Calu3 (cell line): ENCODE data around the gene RPN2. TPM values are rescaled to one million over a fixed set of nuclear protein-coding genes. Genes with fewer than 3 reads are reported as not detected.

Source experiments
- BruUV-seq: library from RNA; stranded (reverse); fragments of 400-500 nt; replicated peaks from 2 replicates; lab custom pipeline; 2021; lab: Mats Ljungman, UMichigan
- CTCF ChIA-PET: fragments of 300-600 bp; sonication (Branson Sonifier 250); formaldehyde crosslinking; loops from one replicate; lab custom pipeline; 2022; ENCODE audit warnings: antibody characterized with exemption; lab: Charles Lee
- DNase-seq: peaks from one replicate; pipeline ENCODE4 v3.0.0; 2022
- H3K27ac Mint-ChIP-seq: one replicate; pipeline ENCODE4 v1.8.0; 2022; ENCODE audit warnings: mixed read lengths; ENCODE audit not compliant: unreplicated experiment
- H3K27me3 Mint-ChIP-seq: one replicate; pipeline ENCODE4 v1.8.0; 2022; ENCODE audit warnings: mixed read lengths; ENCODE audit not compliant: unreplicated experiment
- H3K36me3 Mint-ChIP-seq: one replicate; pipeline ENCODE4 v1.8.0; 2022; ENCODE audit warnings: mild to moderate bottlenecking, moderate library complexity, mixed read lengths; ENCODE audit not compliant: insufficient read depth, unreplicated experiment
- H3K4me1 Mint-ChIP-seq: one replicate; pipeline ENCODE4 v1.8.0; 2022; ENCODE audit warnings: mild to moderate bottlenecking, low read depth, mixed read lengths; ENCODE audit not compliant: unreplicated experiment
- H3K4me3 Mint-ChIP-seq: one replicate; pipeline ENCODE4 v1.8.0; 2022; ENCODE audit warnings: mild to moderate bottlenecking, low read depth, moderate library complexity, mixed read lengths; ENCODE audit not compliant: unreplicated experiment
- H3K9me3 Mint-ChIP-seq: one replicate; pipeline ENCODE4 v1.8.0; 2022; ENCODE audit warnings: low read depth, mixed read lengths; ENCODE audit not compliant: unreplicated experiment
- intact Hi-C: fragments of 100-400 bp; cut with micrococcal nuclease; formaldehyde crosslinking; loops from one replicate; pipeline ENCODE4 v1.10.0; 2022; ENCODE audit not compliant: unreplicated experiment
- total RNA-seq: library from RNA; stranded (reverse); gene quantifications from 2 replicates; pipeline ENCODE4 v1.2.3, GENCODE V29; 2022
- TF ChIP-seq, protein P1 (sequence below): fragments of 200-600 bp; IDR thresholded peaks from one replicate; pipeline ENCODE4 v1.8.0; 2022; ENCODE audit warnings: antibody characterized with exemption; ENCODE audit not compliant: unreplicated experiment

Gene RPN2
- total RNA-seq, 1 experiment from 2014 or later = 522 TPM

DNA sequence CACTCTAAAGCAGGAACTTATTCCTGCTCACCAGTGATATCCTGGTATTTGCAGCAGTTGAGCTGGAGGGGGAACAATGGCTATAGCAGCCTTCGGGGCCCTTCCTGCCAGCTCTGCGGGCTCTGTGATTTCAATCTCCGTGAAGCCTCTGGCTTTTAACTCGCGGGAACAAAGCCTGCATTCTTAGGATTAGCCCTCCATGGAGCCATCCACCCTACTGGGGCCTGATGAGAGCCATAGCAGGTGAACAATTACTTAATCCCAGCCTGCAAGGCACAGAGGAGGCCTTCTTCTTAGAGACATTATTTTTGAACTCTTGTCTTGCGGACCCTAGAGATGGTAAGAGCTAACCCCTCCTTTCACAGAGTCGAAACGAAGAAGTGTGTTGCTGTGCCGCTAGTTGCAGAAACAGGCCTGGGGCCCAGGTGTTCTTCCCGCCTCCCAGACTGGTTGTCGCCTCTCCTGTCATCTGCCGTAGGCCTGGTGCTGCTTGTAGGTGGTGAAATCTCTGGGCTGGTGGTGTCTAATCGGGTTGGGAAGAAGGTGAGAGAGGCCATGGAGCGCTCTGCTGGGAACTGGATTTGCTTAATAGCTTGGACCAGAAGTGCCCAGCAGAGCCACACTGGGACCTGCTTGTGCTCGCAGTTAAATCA, 72.8 kb downstream of the RPN2 start:
- BruUV-seq = no TSS peak
- CTCF ChIA-PET = interaction anchor here (1.1 kb wide), 1 partner anchor 22 kb away, joined by 3 read pairs; no protein-coding TSS in a partner anchor
- Mint-ChIP-seq H3K4me1 (no peaks in the 10 kb centered on the region), H3K27ac (no peak overlapping the region), H3K4me3 (no peak overlapping the region), H3K36me3 (peaks cover 18% of the 10 kb centered on the region), H3K9me3 (no peaks in the 10 kb centered on the region), H3K27me3 (peaks cover 31% of the 10 kb centered on the region)
- intact Hi-C loops = no loop called here
- no peak for DNase-seq
- TF ChIP-seq, protein P1, sequence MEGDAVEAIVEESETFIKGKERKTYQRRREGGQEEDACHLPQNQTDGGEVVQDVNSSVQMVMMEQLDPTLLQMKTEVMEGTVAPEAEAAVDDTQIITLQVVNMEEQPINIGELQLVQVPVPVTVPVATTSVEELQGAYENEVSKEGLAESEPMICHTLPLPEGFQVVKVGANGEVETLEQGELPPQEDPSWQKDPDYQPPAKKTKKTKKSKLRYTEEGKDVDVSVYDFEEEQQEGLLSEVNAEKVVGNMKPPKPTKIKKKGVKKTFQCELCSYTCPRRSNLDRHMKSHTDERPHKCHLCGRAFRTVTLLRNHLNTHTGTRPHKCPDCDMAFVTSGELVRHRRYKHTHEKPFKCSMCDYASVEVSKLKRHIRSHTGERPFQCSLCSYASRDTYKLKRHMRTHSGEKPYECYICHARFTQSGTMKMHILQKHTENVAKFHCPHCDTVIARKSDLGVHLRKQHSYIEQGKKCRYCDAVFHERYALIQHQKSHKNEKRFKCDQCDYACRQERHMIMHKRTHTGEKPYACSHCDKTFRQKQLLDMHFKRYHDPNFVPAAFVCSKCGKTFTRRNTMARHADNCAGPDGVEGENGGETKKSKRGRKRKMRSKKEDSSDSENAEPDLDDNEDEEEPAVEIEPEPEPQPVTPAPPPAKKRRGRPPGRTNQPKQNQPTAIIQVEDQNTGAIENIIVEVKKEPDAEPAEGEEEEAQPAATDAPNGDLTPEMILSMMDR = no peak

DNA sequence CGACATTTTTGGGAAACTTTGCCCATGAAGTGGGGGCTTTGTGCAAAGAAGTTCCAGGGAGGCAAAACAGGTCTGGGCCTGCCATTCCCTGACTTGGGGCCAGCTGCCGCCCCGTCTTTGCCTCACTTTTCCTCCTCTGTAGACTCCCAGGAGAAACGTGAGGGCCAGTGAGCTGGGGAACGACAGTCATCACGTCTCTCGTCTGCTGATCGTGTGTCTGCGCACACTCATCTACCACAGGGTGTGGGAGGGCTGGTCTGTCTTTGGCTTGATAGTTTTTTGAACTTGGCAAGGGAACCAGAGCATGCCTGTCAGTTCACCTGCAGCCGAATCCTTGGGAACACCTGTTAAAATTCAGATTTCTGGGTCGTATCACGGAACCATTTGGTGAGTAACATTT, 74.0 kb downstream of the RPN2 start:
- intact Hi-C loops = no loop called here
- TF ChIP-seq, protein P1 = no peak
- Mint-ChIP-seq H3K36me3 (peaks cover 12% of the 10 kb centered on the region), H3K4me1 (no peaks in the 10 kb centered on the region), H3K27me3 (peaks cover 42% of the 10 kb centered on the region), H3K27ac (no peak overlapping the region), H3K9me3 (no peaks in the 10 kb centered on the region), H3K4me3 (no peak overlapping the region)
- no TSS peak for BruUV-seq
- CTCF ChIA-PET = interaction anchor here (0.5 kb wide), 1 partner anchor 32 kb away, joined by 4 read pairs; no protein-coding TSS in a partner anchor
- no peak for DNase-seq

DNA sequence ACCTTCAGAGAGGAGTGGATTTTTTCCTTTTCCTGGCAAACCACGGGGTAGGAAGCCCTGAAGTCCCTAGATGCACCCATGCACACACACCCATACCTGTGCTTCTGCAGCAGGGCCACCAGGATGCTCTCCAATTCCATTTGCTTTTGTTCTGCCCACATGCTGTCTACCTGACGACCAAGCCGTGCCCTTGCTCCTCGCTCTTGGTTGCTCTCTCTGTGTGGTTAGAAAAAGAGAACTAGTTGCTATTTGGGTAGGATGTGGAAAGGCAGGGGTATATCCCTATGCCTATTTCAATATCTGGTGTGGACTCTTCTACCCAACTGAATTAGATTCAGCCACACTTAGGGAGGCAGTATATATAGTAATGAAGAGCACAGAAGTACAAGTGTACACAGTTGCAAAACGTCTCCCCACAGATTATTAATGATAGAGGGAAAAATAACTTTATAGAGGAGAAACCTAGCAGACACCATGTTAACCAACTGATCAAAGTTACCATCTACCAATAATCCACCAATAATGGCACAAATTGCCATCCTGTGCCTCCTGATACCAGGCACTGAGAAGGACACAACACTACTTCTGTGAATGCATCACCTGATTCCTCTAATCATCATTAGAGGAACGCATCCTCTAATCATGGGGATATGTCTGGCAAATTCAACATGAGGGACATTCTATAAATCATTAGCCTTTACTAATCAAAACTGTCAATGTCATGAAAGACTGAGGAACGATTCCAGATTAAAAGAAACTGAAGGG, 75.2 kb downstream of the RPN2 start:
- intact Hi-C loops = no loop called here
- TF ChIP-seq, protein P1 = no peak
- H3K9me3 Mint-ChIP-seq = no peaks in the 10 kb centered on the region
- H3K4me1 Mint-ChIP-seq = no peaks in the 10 kb centered on the region
- no TSS peak for BruUV-seq
- peaks cover 54% of the 10 kb centered on the region for H3K27me3 Mint-ChIP-seq
- H3K27ac Mint-ChIP-seq = no peak overlapping the region
- CTCF ChIA-PET = interaction anchor here (0.5 to 0.6 kb wide), 2 partner anchors 34 to 251 kb away, joined by 3 to 4 read pairs; no protein-coding TSS in a partner anchor
- H3K36me3 Mint-ChIP-seq = peaks cover 6% of the 10 kb centered on the region
- H3K4me3 Mint-ChIP-seq = no peak overlapping the region
- no peak for DNase-seq

DNA sequence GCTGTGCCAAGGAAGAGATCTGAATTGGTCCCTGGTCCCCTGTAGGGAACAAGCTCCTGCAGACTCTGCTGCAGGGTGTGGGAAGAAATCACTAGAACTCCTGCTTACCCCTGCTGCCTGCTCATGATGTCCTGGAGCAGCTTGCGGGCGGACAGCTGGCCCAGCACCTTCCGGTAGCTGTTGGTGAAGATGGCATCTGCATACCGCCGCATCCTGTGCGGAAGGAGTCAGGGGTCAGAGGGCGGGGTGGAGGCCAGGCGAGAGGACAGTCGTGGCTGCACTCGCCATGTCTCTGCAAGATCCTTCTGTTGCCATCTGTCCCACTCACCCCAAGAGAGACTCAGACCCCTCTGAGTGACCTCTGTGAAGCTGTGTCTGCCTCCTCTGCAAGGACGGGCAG, 77.2 kb downstream of the RPN2 start:
- no TSS peak for BruUV-seq
- no peaks in the 10 kb centered on the region for H3K36me3 Mint-ChIP-seq
- TF ChIP-seq, protein P1 = no peak
- H3K27ac Mint-ChIP-seq = no peak overlapping the region
- no peaks in the 10 kb centered on the region for H3K4me1 Mint-ChIP-seq
- intact Hi-C loops = no loop called here
- H3K27me3 Mint-ChIP-seq = peaks cover 74% of the 10 kb centered on the region
- DNase-seq = no peak
- no peak overlapping the region for H3K4me3 Mint-ChIP-seq
- CTCF ChIA-PET = interaction anchor here (0.6 to 1.3 kb wide), 3 partner anchors 55 to 279 kb away, joined by 3 to 4 read pairs (median 3); partner anchors contain the start of gene BLCAP
- H3K9me3 Mint-ChIP-seq = no peaks in the 10 kb centered on the region
